ENCODE measurements around the gene RHBDD1.

GRCh38 chr2:226888971-226889370 lies 53.1 kb downstream of the RHBDD1 start:
- no peak for TF ChIP-seq CTCF (IDR thresholded peaks at IDR 0.05)
- TF ChIP-seq POLR2A (IDR thresholded peaks at IDR 0.05) = no peak

Data from uterus (tissue), 2 donors.